ENCODE measurements around the gene LRRC40.

The LRRC40 gene

DNA sequence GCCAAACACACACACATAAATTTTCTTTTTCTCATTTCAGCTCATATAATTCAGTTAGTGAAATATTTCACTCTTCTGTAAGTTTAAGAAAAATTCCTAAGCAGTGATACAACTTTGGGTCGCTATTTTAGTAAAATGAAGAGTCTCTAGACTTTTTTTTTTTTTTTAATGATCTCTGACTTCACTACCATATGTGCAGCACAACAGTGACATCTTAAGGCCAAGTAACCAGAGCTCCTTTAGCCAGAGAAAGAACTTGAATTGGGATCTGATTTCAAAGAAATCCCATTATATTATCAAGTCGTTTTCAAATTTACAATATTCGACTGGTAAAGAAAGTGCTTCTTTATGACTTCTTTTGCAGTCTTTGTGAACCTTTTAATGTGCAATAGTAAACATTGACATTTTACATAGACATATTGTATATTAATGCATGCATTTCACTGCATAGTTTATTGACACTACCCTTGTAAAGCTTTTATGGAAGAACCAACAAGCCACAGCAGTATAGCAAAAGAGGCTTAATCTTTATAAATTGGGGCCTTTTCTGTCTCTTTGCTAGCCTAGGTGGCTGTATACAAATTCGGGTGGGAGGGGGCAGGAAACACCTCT is 62.2 kb downstream of the LRRC40 start:
- peak; percentile 6 for DNase-seq

DNA sequence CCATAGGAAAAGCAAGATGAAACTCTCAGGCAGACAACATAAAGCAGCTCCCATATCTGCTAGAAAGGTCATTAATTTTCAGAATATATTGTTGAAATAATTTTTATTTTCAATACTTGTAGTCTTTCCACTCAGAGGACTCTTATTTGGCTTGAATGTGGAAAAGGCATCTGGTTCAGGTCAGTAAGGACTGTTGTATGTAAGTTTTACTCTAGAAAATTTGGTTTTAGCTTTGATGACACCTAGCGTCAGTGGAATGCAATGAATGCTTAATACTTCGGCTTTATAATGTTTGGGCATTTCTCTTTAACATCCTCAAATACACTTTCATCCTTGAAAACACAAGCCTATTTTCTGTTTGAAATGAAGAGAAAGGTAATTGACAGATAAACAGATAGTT is 63.3 kb downstream of the LRRC40 start:
- DNase-seq: peak; percentile 6
- in situ Hi-C loops (cut with HindIII; ENCODE audit: low pct_ligation_motif_present, low pct_unique_long_range_greater_than_20kb, low sequenced_read_pairs): no loop called here

More for the DNA sequence above, 62.2 kb downstream of the LRRC40 start:
- in situ Hi-C loops (cut with HindIII; ENCODE audit: low pct_ligation_motif_present, low pct_unique_long_range_greater_than_20kb, low sequenced_read_pairs): no loop called here

DNA sequence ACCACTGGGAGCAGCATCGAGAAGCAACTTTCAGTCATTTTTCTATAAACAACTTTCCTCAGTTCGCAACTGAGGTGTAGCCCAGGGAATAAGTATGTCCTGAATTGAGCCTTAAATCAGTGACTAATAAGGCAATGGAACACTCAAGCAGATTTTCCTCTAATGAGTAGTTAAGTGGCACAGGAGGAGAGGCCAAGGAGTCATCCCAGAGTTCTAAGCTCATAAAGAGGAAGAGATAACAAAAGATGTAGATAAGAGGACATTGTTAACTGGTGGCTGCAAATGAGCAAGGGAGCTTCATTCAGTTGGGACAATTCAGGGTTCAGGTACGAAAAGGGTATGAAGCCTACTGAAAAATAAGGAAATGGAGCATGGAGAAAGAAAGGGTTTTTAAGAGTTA is 64.5 kb downstream of the LRRC40 start:
- no peak for DNase-seq
- in situ Hi-C loops (cut with HindIII; ENCODE audit: low pct_ligation_motif_present, low pct_unique_long_range_greater_than_20kb, low sequenced_read_pairs): no loop called here

DNA sequence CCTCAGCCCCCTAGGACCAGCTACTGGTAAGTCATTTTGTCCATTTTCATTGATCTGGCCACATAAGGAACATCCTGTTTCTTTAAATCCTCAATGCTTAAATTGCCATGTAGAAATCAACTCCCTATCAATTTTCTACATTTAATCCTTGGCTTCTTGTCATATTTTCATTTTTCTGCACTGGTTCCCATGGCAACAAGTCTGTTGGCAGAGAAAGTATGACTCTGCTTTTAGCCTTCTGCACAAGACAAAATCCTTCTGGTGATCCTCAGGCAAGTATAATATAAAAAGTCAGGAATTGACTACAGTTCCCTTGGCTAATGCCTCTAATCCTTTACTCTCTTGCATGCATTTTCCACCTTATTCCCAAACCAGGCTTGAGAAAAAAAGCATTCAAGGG is 65.0 kb downstream of the LRRC40 start:
- in situ Hi-C loops (cut with HindIII; ENCODE audit: low pct_ligation_motif_present, low pct_unique_long_range_greater_than_20kb, low sequenced_read_pairs): no loop called here
- DNase-seq: no peak

DNA sequence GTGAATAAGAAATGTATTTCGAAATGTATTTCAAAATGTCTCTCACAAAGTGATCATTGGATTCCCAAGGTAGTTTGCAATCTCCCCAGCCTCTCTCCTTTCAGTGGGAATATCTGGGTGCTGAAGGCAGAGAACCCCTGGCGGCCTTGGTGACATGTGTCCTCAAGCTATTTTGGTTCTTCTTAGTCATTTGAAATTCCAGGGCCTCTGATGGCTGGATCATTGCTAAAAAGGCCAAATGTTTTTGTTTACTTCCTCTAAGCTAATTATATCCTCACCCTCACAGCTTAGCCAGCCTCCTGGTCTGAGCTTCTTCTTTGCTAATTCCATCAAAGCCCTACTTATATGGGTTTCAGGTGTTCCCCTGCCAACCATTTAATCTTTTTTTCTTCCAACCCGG is 71.2 kb downstream of the LRRC40 start:
- no peak for DNase-seq
- in situ Hi-C loops (cut with HindIII; ENCODE audit: low pct_ligation_motif_present, low pct_unique_long_range_greater_than_20kb, low sequenced_read_pairs): no loop called here

DNA sequence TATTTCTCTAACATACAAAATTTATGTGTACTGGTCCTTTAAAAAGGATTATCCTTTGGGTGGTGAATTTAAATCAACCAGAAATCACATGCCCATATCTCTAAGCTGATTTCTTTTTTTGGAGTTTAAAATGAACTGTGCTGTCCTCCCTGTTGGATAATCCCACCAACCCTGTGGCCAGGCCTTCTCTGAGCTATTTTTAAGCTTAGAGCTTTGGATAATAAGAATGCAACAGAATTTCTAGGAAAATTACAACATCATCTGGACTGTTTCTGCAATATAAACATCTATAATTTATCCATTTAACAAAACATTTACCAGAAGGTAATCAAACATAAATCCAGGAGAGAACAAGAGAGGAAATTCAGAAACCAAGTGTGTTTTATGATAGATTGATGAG is 88.3 kb downstream of the LRRC40 start:
- no peak for DNase-seq
- in situ Hi-C loops (cut with HindIII; ENCODE audit: low pct_ligation_motif_present, low pct_unique_long_range_greater_than_20kb, low sequenced_read_pairs): no loop called here

DNA sequence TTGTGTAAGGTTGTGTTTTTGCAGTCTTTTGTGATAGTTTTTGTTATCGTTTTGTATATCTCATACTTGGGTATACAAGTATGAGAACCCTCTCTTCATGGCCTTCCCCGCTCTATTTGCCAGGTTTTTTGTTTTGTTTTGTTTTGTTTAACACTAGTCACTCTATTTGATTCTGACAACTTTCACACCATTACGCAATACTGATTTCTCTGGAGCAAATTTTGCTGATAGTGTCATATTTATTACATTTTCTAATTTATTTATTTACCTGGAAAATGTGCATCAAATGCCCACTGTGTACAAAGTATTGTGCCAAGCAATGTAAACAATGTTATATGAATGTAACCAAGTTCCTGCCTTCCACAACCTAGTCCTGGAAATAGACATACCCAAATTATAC is 90.1 kb downstream of the LRRC40 start:
- in situ Hi-C loops (cut with HindIII; ENCODE audit: low pct_ligation_motif_present, low pct_unique_long_range_greater_than_20kb, low sequenced_read_pairs): no loop called here
- DNase-seq: no peak

DNA sequence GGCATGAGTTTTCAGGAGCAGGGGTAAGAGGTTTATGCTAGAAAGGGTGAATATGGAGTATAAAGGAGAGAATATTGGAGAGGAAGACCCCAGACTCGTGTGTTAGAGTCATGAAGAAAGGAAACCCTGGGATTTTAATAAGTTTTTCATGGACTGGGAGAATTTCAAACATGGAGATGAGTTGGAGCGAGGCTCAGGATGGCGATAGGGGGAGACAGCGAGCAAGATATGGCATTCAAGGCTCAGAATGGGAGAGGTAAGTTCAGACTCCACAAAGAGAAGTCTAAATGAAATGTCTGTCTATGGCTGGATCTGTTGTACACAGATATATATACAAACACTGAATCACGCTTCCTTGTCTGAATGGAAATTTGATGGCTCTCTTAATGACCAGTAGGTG is 92.5 kb downstream of the LRRC40 start:
- no peak for DNase-seq
- in situ Hi-C loops (cut with HindIII; ENCODE audit: low pct_ligation_motif_present, low pct_unique_long_range_greater_than_20kb, low sequenced_read_pairs): no loop called here

DNA sequence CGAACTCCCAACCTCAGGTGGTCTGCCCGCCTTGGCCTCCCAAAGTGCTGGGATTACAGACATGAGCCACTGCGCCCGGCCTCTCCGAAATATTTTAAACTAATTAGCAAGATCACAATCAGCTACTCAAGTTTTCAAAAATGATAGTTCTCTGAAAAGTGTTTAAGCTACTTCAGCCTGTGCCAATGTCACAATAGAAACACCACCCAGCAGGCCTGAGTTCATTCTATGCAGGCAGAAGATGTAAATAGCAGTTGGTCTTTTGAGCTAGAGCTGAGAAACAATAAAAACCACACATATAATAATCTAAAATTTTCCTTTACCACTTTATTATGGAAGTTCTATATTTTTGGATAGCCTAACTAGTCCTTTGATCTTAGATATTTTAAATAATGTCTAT is 96.1 kb downstream of the LRRC40 start:
- in situ Hi-C loops (cut with HindIII; ENCODE audit: low pct_ligation_motif_present, low pct_unique_long_range_greater_than_20kb, low sequenced_read_pairs): no loop called here
- DNase-seq: no peak

DNA sequence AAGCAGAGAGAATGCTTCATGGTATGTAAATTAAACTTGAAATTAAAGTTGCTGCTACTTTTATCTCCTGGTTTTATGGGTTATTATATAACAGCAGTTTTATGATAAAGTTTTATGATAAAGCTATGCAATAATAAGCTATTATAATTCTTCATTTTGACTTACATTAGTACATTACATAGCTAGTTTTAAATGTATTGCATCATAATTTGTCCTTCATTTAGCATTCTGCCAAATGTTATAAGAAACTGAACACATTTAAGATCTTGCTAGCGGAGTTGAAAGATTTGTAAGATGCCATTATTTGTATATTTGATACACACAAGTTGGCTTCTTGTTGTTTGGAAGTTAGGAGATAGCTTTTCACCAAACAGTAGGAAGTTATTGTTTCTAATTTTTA is 101.6 kb downstream of the LRRC40 start:
- no peak for DNase-seq
- in situ Hi-C loops (cut with HindIII; ENCODE audit: low pct_ligation_motif_present, low pct_unique_long_range_greater_than_20kb, low sequenced_read_pairs): no loop called here

DNA sequence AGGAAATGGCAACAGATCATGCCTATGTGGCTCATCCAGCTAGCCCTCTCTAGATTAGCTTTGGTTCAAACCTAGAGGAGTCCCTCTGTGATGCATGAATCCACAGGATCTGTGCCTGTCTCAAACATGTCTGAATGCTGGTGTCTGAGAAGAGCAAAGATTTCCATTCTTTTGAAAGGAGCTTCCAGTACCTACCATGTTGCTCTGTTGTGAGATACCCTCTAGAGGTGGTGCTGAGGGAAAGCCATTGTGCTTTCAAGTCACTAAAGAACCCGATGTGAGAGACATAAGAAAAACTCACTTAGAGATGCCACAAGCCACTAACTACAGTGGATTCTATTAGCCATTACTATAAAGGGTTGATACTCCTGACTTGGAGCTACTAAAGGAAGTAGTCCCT is 103.6 kb downstream of the LRRC40 start:
- in situ Hi-C loops (cut with HindIII; ENCODE audit: low pct_ligation_motif_present, low pct_unique_long_range_greater_than_20kb, low sequenced_read_pairs): no loop called here
- no peak for DNase-seq

DNA sequence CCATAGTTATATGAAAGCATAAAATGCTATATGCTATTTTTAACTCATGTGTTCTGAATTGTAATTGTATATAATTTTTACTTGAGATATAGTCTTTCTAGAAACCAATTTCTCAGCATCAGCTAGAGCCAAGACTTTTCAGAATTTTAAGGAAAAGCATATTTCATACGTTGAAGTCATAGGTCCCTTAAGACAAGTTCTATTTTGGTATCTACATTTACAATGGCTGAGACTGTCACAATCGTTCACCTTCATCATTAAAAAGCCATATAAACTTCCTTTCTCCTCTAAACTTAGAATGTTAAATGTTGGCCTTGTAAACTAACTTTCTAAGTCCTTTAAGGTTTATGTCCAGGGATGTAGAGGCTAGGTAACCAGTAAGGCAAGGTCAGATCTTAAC is 104.1 kb downstream of the LRRC40 start:
- no peak for DNase-seq
- in situ Hi-C loops (cut with HindIII; ENCODE audit: low pct_ligation_motif_present, low pct_unique_long_range_greater_than_20kb, low sequenced_read_pairs): no loop called here
